KMS-11 (cell line): ENCODE data around the gene EPM2AIP1.
"Not testable (repeated sequence)": the region's sequence is repeated elsewhere in the genome, so short reads cannot be mapped to it uniquely, and the experiment has no call there.

Source experiments
- H2AFZ ChIP-seq: fragments of 200-600 bp; sonication (generic); 2 replicates; pipeline ENCODE4 v1.6.1; 2016; ENCODE audit warnings: antibody characterized with exemption, mixed run types, low read depth
- H3K27ac ChIP-seq: fragments of 200-600 bp; sonication (generic); 2 replicates; pipeline ENCODE4 v1.6.1; 2016; ENCODE audit warnings: mild to moderate bottlenecking, mixed run types
- H3K27me3 ChIP-seq: fragments of 200-600 bp; sonication (generic); 2 replicates; pipeline ENCODE4 v1.6.1; 2017; ENCODE audit warnings: mild to moderate bottlenecking, low read depth, mixed run types, moderate library complexity; ENCODE audit not compliant: insufficient read depth
- H3K36me3 ChIP-seq: fragments of 200-600 bp; sonication (generic); 2 replicates; pipeline ENCODE4 v1.6.1; 2017; ENCODE audit warnings: mild to moderate bottlenecking, mixed run types; ENCODE audit not compliant: insufficient read depth
- H3K4me1 ChIP-seq: fragments of 200-600 bp; sonication (generic); 2 replicates; pipeline ENCODE4 v1.6.1; 2016; ENCODE audit warnings: mild to moderate bottlenecking, low read depth, mixed run types; ENCODE audit not compliant: poor library complexity, severe bottlenecking
- H3K4me2 ChIP-seq: fragments of 200-600 bp; sonication (generic); 2 replicates; pipeline ENCODE4 v1.7.0; 2016; ENCODE audit warnings: mild to moderate bottlenecking, mixed run types
- H3K4me3 ChIP-seq: fragments of 200-600 bp; sonication (generic); IDR thresholded peaks from 2 replicates; pipeline ENCODE4 v1.6.1; 2017; ENCODE audit warnings: low read depth, low read length, mixed read lengths; ENCODE audit not compliant: insufficient read depth
- H3K79me2 ChIP-seq: fragments of 200-600 bp; sonication (generic); 2 replicates; pipeline ENCODE4 v1.6.1; 2016; ENCODE audit warnings: low read depth, mixed run types; ENCODE audit not compliant: insufficient read depth
- H3K9ac ChIP-seq: fragments of 200-600 bp; sonication (generic); 2 replicates; pipeline ENCODE4 v1.6.1; 2016; ENCODE audit warnings: mild to moderate bottlenecking, mixed run types
- H4K20me1 ChIP-seq: fragments of 200-600 bp; sonication (generic); 2 replicates; pipeline ENCODE4 v1.6.1; 2016; ENCODE audit warnings: mild to moderate bottlenecking, mixed run types; ENCODE audit not compliant: insufficient read depth
- CTCF ChIP-seq: fragments of 200-600 bp; sonication (generic); conservative IDR thresholded peaks from 2 replicates; pipeline ENCODE4 v1.6.1; 2017; ENCODE audit warnings: low read depth, mild to moderate bottlenecking, antibody characterized with exemption, low read length, moderate library complexity, mixed read lengths

Gene EPM2AIP1

DNA sequence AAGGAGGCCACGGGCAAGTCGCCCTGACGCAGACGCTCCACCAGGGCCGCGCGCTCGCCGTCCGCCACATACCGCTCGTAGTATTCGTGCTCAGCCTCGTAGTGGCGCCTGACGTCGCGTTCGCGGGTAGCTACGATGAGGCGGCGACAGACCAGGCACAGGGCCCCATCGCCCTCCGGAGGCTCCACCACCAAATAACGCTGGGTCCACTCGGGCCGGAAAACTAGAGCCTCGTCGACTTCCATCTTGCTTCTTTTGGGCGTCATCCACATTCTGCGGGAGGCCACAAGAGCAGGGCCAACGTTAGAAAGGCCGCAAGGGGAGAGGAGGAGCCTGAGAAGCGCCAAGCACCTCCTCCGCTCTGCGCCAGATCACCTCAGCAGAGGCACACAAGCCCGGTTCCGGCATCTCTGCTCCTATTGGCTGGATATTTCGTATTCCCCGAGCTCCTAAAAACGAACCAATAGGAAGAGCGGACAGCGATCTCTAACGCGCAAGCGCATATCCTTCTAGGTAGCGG lies at the start of gene EPM2AIP1:
TSS of gene EPM2AIP1 (minus strand) at position 326 of the 520 bp plus-strand sequence. CDS start at position 272, 54 bp downstream.
- H4K20me1 ChIP-seq = no peaks in the 10 kb centered on the region
- peak within 1 kb of the TSS; percentile 49 for H2AFZ ChIP-seq
- H3K27ac ChIP-seq = peak within 1 kb of the TSS; percentile 93
- peak within 1 kb of the TSS; percentile 79 for H3K4me2 ChIP-seq
- no peak for TF ChIP-seq CTCF
- peak within 1 kb of the TSS; percentile 28 for H3K4me3 ChIP-seq
- no peaks in the 10 kb centered on the region for H3K27me3 ChIP-seq
- peak within 1 kb of the TSS; percentile 90 for H3K9ac ChIP-seq
- peaks cover 45% of the 10 kb centered on the region for H3K79me2 ChIP-seq
- H3K4me1 ChIP-seq = peaks cover 31% of the 10 kb centered on the region
- no peaks in the 10 kb centered on the region for H3K36me3 ChIP-seq

DNA sequence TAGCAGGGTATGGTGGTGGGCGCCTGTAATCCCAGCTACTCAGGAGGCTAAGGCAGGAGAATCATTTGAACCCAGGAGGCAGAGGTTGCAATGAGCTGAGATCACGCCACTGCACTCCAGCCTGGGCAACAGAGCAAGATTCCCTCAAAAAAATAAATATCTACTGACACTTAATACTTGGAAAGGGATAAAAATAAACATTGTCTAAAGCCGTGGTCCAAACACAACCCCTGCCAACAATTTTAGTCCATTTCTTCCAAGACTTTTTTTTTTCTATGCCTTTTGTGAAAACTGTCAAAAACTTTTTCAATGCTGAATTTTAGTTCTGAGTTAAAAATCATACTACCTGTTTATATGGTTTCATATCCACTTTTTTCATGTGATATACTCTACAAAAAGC lies 49.8 kb upstream of the EPM2AIP1 start:
- H4K20me1 ChIP-seq, H3K4me3 ChIP-seq, H3K9ac ChIP-seq, H2AFZ ChIP-seq, H3K4me2 ChIP-seq, H3K27ac ChIP-seq, H3K4me1 ChIP-seq, H3K27me3 ChIP-seq, H3K36me3 ChIP-seq, H3K79me2 ChIP-seq: not testable (repeated sequence)

DNA sequence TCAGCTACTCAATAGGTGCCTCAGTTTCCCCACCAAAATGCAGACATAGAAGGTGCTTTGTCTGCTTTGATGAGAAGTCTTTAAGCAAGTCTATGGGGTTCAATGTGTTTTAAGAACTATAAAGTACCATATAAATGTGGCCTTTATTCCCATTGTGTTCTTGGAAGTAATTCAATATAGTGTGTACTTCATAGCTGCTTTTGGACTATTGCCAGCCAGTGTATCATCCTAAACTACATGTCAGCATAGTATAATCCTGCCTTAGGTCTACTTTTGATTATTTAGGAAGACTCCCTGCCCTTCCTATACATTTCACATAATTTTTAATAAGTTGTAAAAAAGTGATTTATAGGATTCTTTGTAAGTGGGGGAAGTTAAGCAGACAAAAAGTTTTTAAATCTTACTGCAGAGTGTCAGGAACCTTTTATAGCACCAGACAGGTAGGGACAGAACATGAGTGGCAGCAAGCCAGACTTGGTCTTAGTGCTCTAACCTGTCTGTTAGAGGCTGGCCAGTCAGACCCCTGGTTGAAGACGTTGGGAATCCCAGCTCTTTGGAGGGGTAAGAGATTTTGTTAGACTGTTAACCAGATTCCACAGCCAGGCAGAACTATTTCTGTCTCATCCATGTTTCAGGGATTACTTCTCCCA lies 48.7 kb upstream of the EPM2AIP1 start:
- no peak for TF ChIP-seq CTCF
- H3K4me1 ChIP-seq = no peaks in the 10 kb centered on the region
- no peak overlapping the region for H3K4me3 ChIP-seq
- H3K4me2 ChIP-seq = no peak overlapping the region
- H3K36me3 ChIP-seq = no peaks in the 10 kb centered on the region
- no peak overlapping the region for H3K9ac ChIP-seq
- H3K27me3 ChIP-seq = no peaks in the 10 kb centered on the region
- H4K20me1 ChIP-seq = no peaks in the 10 kb centered on the region
- no peak overlapping the region for H3K27ac ChIP-seq
- H2AFZ ChIP-seq = no peak overlapping the region
- no peaks in the 10 kb centered on the region for H3K79me2 ChIP-seq

DNA sequence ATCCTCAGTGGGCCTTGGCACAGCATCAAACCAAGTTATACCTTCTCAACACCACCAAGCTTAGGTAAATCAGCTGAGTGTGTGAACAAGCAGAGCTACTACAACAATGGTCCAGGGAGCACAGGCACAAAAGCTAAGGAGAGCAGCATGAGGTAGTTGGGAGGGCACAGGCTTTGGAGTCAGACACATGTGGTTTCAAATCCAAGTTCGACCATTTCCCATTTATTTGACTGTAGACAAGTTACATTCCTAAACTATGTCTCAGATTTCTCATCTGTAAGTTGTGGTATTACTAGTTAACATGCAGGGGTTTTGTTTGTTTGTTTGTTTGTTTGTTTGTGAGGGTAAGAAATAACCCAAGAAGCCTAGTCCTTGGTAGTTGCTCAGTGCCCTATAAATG lies 47.3 kb upstream of the EPM2AIP1 start:
- TF ChIP-seq CTCF = no peak
- no peak overlapping the region for H3K9ac ChIP-seq
- no peaks in the 10 kb centered on the region for H4K20me1 ChIP-seq
- H3K4me2 ChIP-seq = no peak overlapping the region
- H3K79me2 ChIP-seq = no peaks in the 10 kb centered on the region
- no peaks in the 10 kb centered on the region for H3K4me1 ChIP-seq
- H3K27ac ChIP-seq = no peak overlapping the region
- no peak overlapping the region for H3K4me3 ChIP-seq
- H3K36me3 ChIP-seq = no peaks in the 10 kb centered on the region
- no peak overlapping the region for H2AFZ ChIP-seq
- no peaks in the 10 kb centered on the region for H3K27me3 ChIP-seq

GRCh38 chr3:37039161-37039846 lies 46.4 kb upstream of the EPM2AIP1 start:
- H3K27ac ChIP-seq = no peak overlapping the region
- H3K36me3 ChIP-seq = no peaks in the 10 kb centered on the region
- no peak overlapping the region for H3K9ac ChIP-seq
- no peaks in the 10 kb centered on the region for H3K79me2 ChIP-seq
- no peak overlapping the region for H3K4me2 ChIP-seq
- H3K4me1 ChIP-seq = no peaks in the 10 kb centered on the region
- H2AFZ ChIP-seq = no peak overlapping the region
- no peak for TF ChIP-seq CTCF
- H3K4me3 ChIP-seq = no peak overlapping the region
- no peaks in the 10 kb centered on the region for H4K20me1 ChIP-seq
- H3K27me3 ChIP-seq = no peaks in the 10 kb centered on the region
